22Rv1 (cell line): ENCODE results near the gene PTPRR.

Experiments used
- ZFX ChIP-seq: fragments of 450-650 bp; IDR thresholded peaks from 2 replicates; pipeline ENCODE4 v1.6.1; 2017; ENCODE audit warnings: antibody characterized with exemption, borderline replicate concordance
- TF ChIP-seq, protein P1 (sequence below): fragments of 450-650 bp; IDR thresholded peaks from 2 replicates; pipeline ENCODE4 v1.5.1; 2017; ENCODE audit warnings: mild to moderate bottlenecking

- TF ChIP-seq, protein P1, sequence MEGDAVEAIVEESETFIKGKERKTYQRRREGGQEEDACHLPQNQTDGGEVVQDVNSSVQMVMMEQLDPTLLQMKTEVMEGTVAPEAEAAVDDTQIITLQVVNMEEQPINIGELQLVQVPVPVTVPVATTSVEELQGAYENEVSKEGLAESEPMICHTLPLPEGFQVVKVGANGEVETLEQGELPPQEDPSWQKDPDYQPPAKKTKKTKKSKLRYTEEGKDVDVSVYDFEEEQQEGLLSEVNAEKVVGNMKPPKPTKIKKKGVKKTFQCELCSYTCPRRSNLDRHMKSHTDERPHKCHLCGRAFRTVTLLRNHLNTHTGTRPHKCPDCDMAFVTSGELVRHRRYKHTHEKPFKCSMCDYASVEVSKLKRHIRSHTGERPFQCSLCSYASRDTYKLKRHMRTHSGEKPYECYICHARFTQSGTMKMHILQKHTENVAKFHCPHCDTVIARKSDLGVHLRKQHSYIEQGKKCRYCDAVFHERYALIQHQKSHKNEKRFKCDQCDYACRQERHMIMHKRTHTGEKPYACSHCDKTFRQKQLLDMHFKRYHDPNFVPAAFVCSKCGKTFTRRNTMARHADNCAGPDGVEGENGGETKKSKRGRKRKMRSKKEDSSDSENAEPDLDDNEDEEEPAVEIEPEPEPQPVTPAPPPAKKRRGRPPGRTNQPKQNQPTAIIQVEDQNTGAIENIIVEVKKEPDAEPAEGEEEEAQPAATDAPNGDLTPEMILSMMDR, result no peak
- TF ChIP-seq ZFX, result no peak
These were observed 272.3 kb downstream of the PTPRR start for GRCh38 chr12:70648191-70648590.
